ENCODE results near the gene UMODL1.
"Not testable (repeated sequence)": the region's sequence is repeated elsewhere in the genome, so short reads cannot be mapped to it uniquely, and the experiment has no call there.

UMODL1 gene

GRCh38 chr21:42110691-42111469, 39.8 kb downstream of the UMODL1 start:
- DNase-seq, result no peak

GRCh38 chr21:42111470-42111743, 40.3 kb downstream of the UMODL1 start:
- no peak for DNase-seq

DNA sequence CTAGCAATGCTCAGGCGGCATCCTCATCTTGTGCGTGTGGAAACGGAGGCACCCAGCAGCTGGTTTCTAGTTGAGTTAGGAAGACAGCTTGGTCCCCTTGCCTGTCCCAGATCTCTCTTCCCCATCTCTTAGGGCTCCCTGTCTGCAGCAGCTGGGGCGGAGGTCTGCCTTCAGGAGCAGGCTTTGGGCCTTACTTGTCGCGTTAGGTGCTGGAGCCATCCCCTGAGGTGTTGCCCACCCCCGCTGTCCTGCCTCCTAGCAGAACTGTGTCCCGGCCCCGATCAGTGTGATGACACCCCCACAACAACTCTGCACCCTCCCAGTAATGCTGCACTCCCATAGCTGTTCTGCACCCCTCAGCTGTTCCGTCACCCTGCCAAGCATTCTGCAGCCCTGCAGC, 40.7 kb downstream of the UMODL1 start:
- DNase-seq, result no peak

GRCh38 chr21:42112238-42112637, 41.1 kb downstream of the UMODL1 start:
- DNase-seq, result no peak

- DNase-seq, result no peak
These were observed 41.7 kb downstream of the UMODL1 start for GRCh38 chr21:42112857-42113256.

DNA sequence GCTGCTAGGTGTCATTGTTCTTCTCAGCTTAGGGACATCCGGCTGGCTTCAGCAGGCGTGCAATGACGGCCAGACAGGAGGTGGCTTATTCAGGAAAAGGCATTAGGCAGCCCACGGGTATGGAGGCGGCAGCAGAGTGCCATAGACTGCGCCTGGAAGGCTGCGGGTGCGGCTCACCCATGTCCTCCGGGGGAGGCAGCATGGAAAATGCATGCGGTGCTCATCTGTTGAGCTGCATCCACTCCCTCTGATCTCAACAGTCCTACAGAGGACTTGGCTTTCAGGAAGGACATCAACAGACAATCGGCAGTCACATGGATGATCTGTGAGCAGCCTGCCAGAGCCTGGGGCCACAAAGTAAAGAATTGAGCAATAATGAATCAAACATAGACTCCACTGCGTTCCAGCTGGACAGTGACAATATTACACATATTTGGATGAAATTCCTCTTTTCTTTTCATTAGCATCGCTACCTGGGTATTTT, 42.9 kb downstream of the UMODL1 start:
- DNase-seq, result peak in 2 of 58 donors; percentile 36 to 39

GRCh38 chr21:42114646-42115045, 43.5 kb downstream of the UMODL1 start:
- no peak for DNase-seq

- DNase-seq, result no peak
These were observed 44.1 kb downstream of the UMODL1 start for GRCh38 chr21:42115136-42115683.

DNA sequence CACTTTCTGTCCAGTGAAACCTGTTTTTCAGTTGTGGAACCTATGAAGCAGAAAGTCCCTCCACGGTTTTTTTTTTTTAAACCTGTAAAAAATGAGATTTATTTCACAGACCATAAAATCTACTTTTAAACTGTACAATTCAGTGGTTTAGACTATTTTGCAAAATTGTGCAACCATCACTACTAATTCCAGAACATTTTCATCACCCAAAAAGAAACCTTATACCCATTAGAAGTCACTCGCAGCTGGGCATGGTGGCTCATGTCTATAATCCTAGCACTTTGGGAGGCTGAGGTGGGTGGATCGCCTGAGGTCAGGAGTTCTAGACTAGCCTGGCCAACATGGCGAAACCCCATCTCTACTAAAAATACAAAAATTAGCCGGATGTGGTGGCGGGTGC, 45.4 kb downstream of the UMODL1 start:
- not testable (repeated sequence) for DNase-seq

GRCh38 chr21:42117229-42117966, 46.3 kb downstream of the UMODL1 start:
- peak in 55 of 58 donors; percentile 16 to 86 (median 61) for DNase-seq

- DNase-seq, result no peak
These were observed 47.1 kb downstream of the UMODL1 start for GRCh38 chr21:42117967-42118780.

DNA sequence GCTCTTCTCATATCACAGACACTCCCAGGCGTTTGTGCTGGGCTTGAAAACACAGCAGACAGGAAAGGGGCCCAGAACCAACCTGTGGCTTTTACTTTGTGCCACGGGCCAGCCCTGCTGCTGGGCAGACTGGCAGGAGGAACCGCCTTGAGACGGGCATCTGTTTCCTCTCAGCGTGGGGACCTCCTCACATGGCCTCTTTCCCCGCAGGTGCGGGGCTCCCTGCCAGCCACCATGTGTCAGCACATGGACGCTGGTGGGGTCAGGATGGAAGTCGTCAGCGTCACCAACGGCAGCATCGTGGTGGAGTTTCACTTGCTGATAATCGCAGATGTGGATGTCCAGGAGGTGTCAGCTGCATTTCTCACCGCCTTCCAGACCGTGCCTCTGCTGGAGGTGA, 47.8 kb downstream of the UMODL1 start:
- no peak for DNase-seq

- DNase-seq, result peak in 1 of 58 donors; percentile 19
These were observed 49.2 kb downstream of the UMODL1 start for GRCh38 chr21:42120101-42120902.

GRCh38 chr21:42120903-42121535, 49.9 kb downstream of the UMODL1 start:
- DNase-seq, result no peak

DNA sequence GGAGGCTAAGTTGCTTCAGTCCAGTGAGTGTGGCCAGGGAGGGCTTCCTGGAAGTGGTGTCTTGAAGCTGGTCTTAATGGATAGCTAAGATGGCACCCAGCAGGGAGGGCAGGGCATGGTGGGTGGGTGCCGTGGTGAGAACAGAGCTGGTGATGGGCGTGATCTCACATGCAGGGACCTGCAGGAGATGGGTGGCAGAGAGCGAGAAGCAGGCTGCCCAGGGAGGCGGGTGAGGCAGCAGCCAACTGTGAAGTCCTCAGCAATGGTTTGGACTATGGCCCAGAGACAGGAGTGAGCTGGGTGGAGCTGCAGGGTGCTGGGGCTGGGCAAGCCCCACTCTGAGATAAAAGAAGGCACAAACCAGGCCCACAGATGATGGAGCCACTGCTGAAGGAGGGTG, 50.7 kb downstream of the UMODL1 start:
- DNase-seq, result no peak

DNA sequence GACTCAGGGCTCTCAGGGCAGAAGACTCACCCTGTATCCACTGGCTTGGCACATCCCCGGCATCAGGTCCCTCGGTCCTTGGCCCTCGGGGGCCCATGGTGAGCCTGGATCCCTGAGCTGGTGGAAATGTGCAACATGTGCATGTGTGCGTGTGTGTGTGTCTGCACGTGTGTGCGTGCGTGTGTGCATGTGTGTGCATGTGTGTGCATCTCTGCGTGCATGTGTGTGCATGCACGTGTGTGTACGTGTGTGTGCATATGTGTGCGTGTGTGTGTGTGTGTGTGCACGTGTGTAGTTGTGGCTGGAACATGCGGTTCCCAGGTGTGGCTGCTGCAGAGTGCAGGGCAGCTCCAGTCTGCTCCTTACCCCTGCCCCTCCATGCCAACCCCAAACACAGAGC, 51.3 kb downstream of the UMODL1 start:
- DNase-seq, result no peak

DNA sequence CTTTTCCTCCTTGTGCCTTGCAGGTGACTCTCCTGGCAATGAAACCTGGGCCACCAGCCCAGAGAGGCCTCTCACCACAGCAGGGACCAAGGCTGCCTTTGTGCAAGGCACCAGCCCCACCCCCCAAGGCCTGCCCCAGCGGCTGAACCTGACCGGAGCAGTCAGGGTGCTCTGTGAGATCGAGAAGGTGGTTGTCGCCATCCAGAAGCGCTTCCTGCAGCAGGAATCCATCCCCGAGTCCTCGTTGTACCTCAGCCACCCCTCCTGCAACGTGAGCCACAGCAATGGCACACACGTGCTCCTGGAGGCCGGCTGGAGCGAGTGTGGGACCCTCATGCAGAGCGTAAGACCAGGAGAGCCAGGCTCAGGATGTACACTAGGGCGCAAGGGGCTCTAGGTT, 51.7 kb downstream of the UMODL1 start:
- DNase-seq, result no peak

GRCh38 chr21:42123219-42123908, 52.2 kb downstream of the UMODL1 start:
- no peak for DNase-seq

DNA sequence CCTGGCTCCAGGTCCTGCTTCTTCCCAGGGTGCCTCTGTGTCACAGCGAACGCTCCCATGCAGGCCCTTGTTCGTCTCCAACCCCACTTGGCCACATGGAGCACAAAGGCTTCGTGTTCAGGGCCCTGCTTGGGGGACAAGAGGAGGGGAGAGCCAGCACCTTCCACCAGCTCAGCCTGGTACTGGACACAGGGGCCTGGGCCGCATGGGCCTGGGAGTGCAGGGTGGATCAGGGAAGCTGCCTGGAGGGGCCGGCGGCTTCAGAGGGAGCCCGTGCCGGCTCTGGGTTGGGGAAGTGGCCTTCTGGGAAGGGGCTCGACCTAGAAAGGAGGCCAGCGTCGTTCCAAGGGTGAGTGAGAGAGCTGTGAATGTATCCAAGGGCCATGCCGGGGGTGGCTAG, 53.0 kb downstream of the UMODL1 start:
- DNase-seq, result no peak

All from anterior cingulate cortex (tissue), 58 donors.